ENCODE data around the gene PRTFDC1. TPM values are rescaled to one million over a fixed set of nuclear protein-coding genes. Genes with fewer than 3 reads are reported as not detected.

PRTFDC1 gene
- total and polyA plus RNA-seq, 2 of the 8 experiments (the other 6 are each of a cell fraction or from before 2014, with no cell fraction given), result 5.9 to 6.6 TPM

- Histone ChIP-seq H3K27ac (ENCODE audit: low read depth, low read length) (no peak overlapping the region), H3K23me2 (ENCODE audit: low read depth, low read length) (0 out of 2 replicates have a peak, but pooled peaks cover 4% of the 10 kb centered on the region), H3K27me3 (replicated peaks in 1 of 4; ENCODE audit: control insufficient read depth in 3 of 4, extremely low read depth in 1 of 4, insufficient read depth in 3 of 4, low read length in 3 of 4) (no peaks in the 10 kb centered on the region), H4K8ac (ENCODE audit: extremely low read depth, insufficient read depth, low read length) (no peak overlapping the region), H3K23ac (ENCODE audit: insufficient read length) (no peak overlapping the region), H3K9ac (replicated peaks in 1 of 4; ENCODE audit: extremely low read depth in 1 of 4, low read depth in 3 of 4, low read length in 3 of 4) (no peak overlapping the region), H3K4me3 (ENCODE audit: extremely low read depth in 1 of 4, insufficient read depth in 2 of 4, low read depth in 3 of 4, low read length in 4 of 4) (no peak overlapping the region), H4K91ac (replicated peaks; ENCODE audit: insufficient read length, low read length) (no peak overlapping the region), H4K5ac (ENCODE audit: insufficient read length, low read depth, low read length) (no peak overlapping the region), H3K36me3 (ENCODE audit: control insufficient read depth in 2 of 4, insufficient read depth in 4 of 4, low read length in 3 of 4) (no peaks in the 10 kb centered on the region), H2BK5ac (ENCODE audit: low read depth, low read length) (no peak overlapping the region), H3K9me3 (ENCODE audit: insufficient read depth in 2 of 2, low read depth in 1 of 2, low read length in 1 of 2) (no peaks in the 10 kb centered on the region), H2BK12ac (ENCODE audit: low read depth, low read length) (no peak overlapping the region), H3K79me1 (ENCODE audit: low read depth, low read length) (no peaks in the 10 kb centered on the region), H2AFZ (ENCODE audit: low read length) (no peak overlapping the region), H2BK20ac (ENCODE audit: low read length) (no peak overlapping the region), H2BK120ac (replicated peaks; ENCODE audit: low read depth, low read length) (no peak overlapping the region), H3K14ac (ENCODE audit: insufficient read length) (no peak overlapping the region), H4K20me1 (replicated peaks in 1 of 2; ENCODE audit: control insufficient read depth in 1 of 2, insufficient read depth in 2 of 2, low read length in 2 of 2) (no peaks in the 10 kb centered on the region), H2AK5ac (ENCODE audit: low read depth, low read length) (no peak overlapping the region), H3K18ac (ENCODE audit: extremely low read depth, low read length) (no peak overlapping the region), H3K4ac (replicated peaks; ENCODE audit: insufficient read length, low read depth, low read length) (no peak overlapping the region), H3K4me2 (ENCODE audit: insufficient read depth in 1 of 2, low read depth in 2 of 2, low read length in 2 of 2) (no peak overlapping the region), H3K79me2 (ENCODE audit: control insufficient read depth in 1 of 2, insufficient read depth in 2 of 2, low read length in 2 of 2) (no peaks in the 10 kb centered on the region), H3K56ac (replicated peaks; ENCODE audit: insufficient read length, low read depth, low read length) (no peak overlapping the region), H3K4me1 (replicated peaks in 1 of 4; ENCODE audit: control insufficient read depth in 3 of 4, insufficient read depth in 4 of 4, low read length in 3 of 4) (peaks cover 3 to 16% (median 13%) of the 10 kb centered on the region in 4 experiments; a peak in 5 of 7 replicates), H2BK15ac (ENCODE audit: low read length) (no peak overlapping the region)
- FAIRE-seq (no peak), DNase-seq (ENCODE audit: low read depth in 1 of 2, low spot score in 2 of 2) (no peak)
- CTCF ChIA-PET (ENCODE audit: partially characterized antibody), result interaction anchor here (0.7 to 1.8 kb wide), 3 partner anchors 12 to 376 kb away, joined by 3 to 6 read pairs (median 3); no protein-coding TSS in a partner anchor
- TF ChIP-seq CHD2 (IDR thresholded peaks at IDR 0.05; ENCODE audit: low read length) (no peak), PHF8 (conservative IDR thresholded peaks at IDR 0.05; ENCODE audit: low read depth, low read length) (no peak), ATF3 (IDR thresholded peaks at IDR 0.05; ENCODE audit: insufficient read depth, low read depth, low read length) (no peak)
- WGBS, 2 experiments (ENCODE audit: extremely low coverage in 1 of 2, insufficient coverage in 1 of 2, insufficient read length in 1 of 2, insufficient replicate concordance in 2 of 2, low coverage in 1 of 2, low lambda C conversion rate in 2 of 2, missing lambda C conversion rate in 1 of 2), result 86% methylated on average over 4 of the region's 4 CpGs; no CpG with 5 or more reads in 1 of the 2 experiments
- POLR2A ChIA-PET (ENCODE audit: partially characterized antibody), result interaction anchor here (0.8 to 1.8 kb wide), 2 partner anchors 18 to 223 kb away, joined by 4 read pairs; partner anchors contain the start of gene ARHGAP21
Observed at GRCh38 chr10:24947304-24948097, 4.9 kb downstream of the PRTFDC1 start.

All from H1 (cell line).